GM23338 (cell line): ENCODE data around the gene MOB3B. TPM values are rescaled to one million over a fixed set of nuclear protein-coding genes. Genes with fewer than 3 reads are reported as not detected.

ENCODE experiments used
- ATAC-seq: fragments of 200-7000 bp; cut with Tn5 transposase; 3 replicates; pipeline ENCODE4 v1.9.1; 2020
- DNase-seq: peaks from one replicate; pipeline ENCODE4 v3.0.0-alpha.2; 2015; ENCODE audit warnings: low spot score
- H2AFZ ChIP-seq: fragments of 200-600 bp; sonication (generic); 2 replicates; pipeline ENCODE4 v1.8.0; 2016; ENCODE audit warnings: antibody characterized with exemption, mild to moderate bottlenecking, moderate library complexity
- H3F3A ChIP-seq: fragments of 200-600 bp; sonication (generic); replicated peaks from 2 replicates; pipeline ENCODE4 v1.8.0; 2017; ENCODE audit warnings: antibody characterized with exemption, mixed run types, low read depth
- H3K27ac ChIP-seq: fragments of 200-600 bp; sonication (generic); 2 replicates; pipeline ENCODE4 v1.6.1; 2016; ENCODE audit warnings: low read depth
- H3K27me3 ChIP-seq: fragments of 200-600 bp; sonication (generic); 2 replicates; pipeline ENCODE4 v1.8.0; 2016; ENCODE audit warnings: mild to moderate bottlenecking, mixed run types, moderate library complexity; ENCODE audit not compliant: insufficient read depth
- H3K36me3 ChIP-seq: fragments of 200-600 bp; sonication (generic); 2 replicates; pipeline ENCODE4 v1.8.0; 2016; ENCODE audit warnings: mild to moderate bottlenecking; ENCODE audit not compliant: insufficient read depth
- H3K4me1 ChIP-seq: fragments of 200-600 bp; sonication (generic); 2 replicates; pipeline ENCODE4 v1.8.0; 2016; ENCODE audit warnings: mild to moderate bottlenecking, moderate library complexity; ENCODE audit not compliant: insufficient read depth
- H3K4me2 ChIP-seq: fragments of 200-600 bp; sonication (generic); 2 replicates; pipeline ENCODE4 v1.7.1; 2017; ENCODE audit warnings: mixed run types
- H3K4me3 ChIP-seq: fragments of 200-600 bp; sonication (generic); 2 replicates; pipeline ENCODE4 v1.6.1; 2016; ENCODE audit warnings: mixed run types
- H3K79me2 ChIP-seq: fragments of 200-600 bp; sonication (generic); replicated peaks from 2 replicates; pipeline ENCODE4 v1.8.0; 2017; ENCODE audit warnings: mild to moderate bottlenecking; ENCODE audit not compliant: insufficient read depth
- H3K9me2 ChIP-seq: fragments of 200-600 bp; sonication (generic); 2 replicates; pipeline ENCODE4 v1.8.0; 2017; ENCODE audit not compliant: insufficient read depth
- H4K20me1 ChIP-seq: fragments of 200-600 bp; sonication (generic); replicated peaks from 2 replicates; pipeline ENCODE4 v1.8.0; 2017; ENCODE audit warnings: mild to moderate bottlenecking; ENCODE audit not compliant: insufficient read depth
- H3K27ac Mint-ChIP-seq: 2 replicates; pipeline ENCODE4 v1.8.0; 2020; ENCODE audit warnings: inconsistent platforms, mild to moderate bottlenecking, moderate library complexity, mixed read lengths
- H3K27me3 Mint-ChIP-seq: 3 replicates; pipeline ENCODE4 v1.8.0; 2022; ENCODE audit warnings: low read depth, mild to moderate bottlenecking, moderate library complexity, mixed read lengths, inconsistent platforms; ENCODE audit not compliant: insufficient read depth, poor library complexity
- H3K36me3 Mint-ChIP-seq: 3 replicates; pipeline ENCODE4 v1.8.0; 2021; ENCODE audit warnings: low read depth, mild to moderate bottlenecking, inconsistent platforms, moderate library complexity, mixed read lengths
- H3K4me1 Mint-ChIP-seq: 3 replicates; pipeline ENCODE4 v1.8.0; 2020; ENCODE audit warnings: mild to moderate bottlenecking, inconsistent platforms, mixed read lengths
- H3K4me3 Mint-ChIP-seq: 3 replicates; pipeline ENCODE4 v1.8.0; 2021; ENCODE audit warnings: moderate library complexity, mild to moderate bottlenecking, inconsistent platforms, mixed read lengths
- H3K9me3 Mint-ChIP-seq: 3 replicates; pipeline ENCODE4 v1.8.0; 2020; ENCODE audit warnings: moderate library complexity, mild to moderate bottlenecking, inconsistent platforms, mixed read lengths
- CREB1 ChIP-seq: fragments of 250-450 bp; sonication (Bioruptor Pico); IDR thresholded peaks from 2 replicates; pipeline ENCODE4 v1.5.0; 2020; ENCODE audit warnings: low read depth, mild to moderate bottlenecking, moderate library complexity
- EZH2 ChIP-seq: fragments of 200-600 bp; sonication (generic); IDR thresholded peaks from one replicate; pipeline ENCODE4 v1.8.0; 2017; ENCODE audit warnings: antibody characterized with exemption, mild to moderate bottlenecking, low read depth; ENCODE audit not compliant: unreplicated experiment
- EZH2phosphoT487 ChIP-seq: fragments of 200-600 bp; sonication (generic); IDR thresholded peaks from one replicate; pipeline ENCODE4 v1.8.1; 2018; ENCODE audit warnings: antibody characterized with exemption; ENCODE audit not compliant: unreplicated experiment
- POLR2AphosphoS5 ChIP-seq: IDR thresholded peaks from 2 replicates; pipeline ENCODE4 v1.6.1; 2016; ENCODE audit warnings: antibody characterized with exemption, low read depth
- ZNF114 ChIP-seq: fragments of 250-450 bp; sonication (Bioruptor Pico); IDR thresholded peaks from 2 replicates; pipeline ENCODE4 v1.5.0; 2020; ENCODE audit warnings: mild to moderate bottlenecking, moderate library complexity
- polyA plus RNA-seq: library from polyadenylated mRNA; unstranded; fragments of >200 nt; fragmentation: Nextera tagmentation; extraction: Ambion mirVana; gene quantifications from 2 replicates; pipeline ENCODE4 v1.2.1, GENCODE V29; 2016
- total RNA-seq: library from RNA; depleted of rRNA; stranded (reverse); fragments of >200 nt; shearing (Covaris generic); gene quantifications from 2 replicates; pipeline ENCODE4 v1.2.3, GENCODE V29; 2014
- TF ChIP-seq, protein P1 (sequence below): IDR thresholded peaks from 2 replicates; pipeline ENCODE4 v1.6.1; 2016; ENCODE audit warnings: antibody characterized with exemption
- TF ChIP-seq, protein P2 (sequence below): fragments of 250-450 bp; sonication (Bioruptor Pico); IDR thresholded peaks from 2 replicates; pipeline ENCODE4 v1.5.0; 2020; ENCODE audit warnings: mild to moderate bottlenecking, moderate library complexity

Gene MOB3B
- total and polyA plus RNA-seq, 2 experiments from 2014 or later = 7.6 to 12.1 TPM

DNA sequence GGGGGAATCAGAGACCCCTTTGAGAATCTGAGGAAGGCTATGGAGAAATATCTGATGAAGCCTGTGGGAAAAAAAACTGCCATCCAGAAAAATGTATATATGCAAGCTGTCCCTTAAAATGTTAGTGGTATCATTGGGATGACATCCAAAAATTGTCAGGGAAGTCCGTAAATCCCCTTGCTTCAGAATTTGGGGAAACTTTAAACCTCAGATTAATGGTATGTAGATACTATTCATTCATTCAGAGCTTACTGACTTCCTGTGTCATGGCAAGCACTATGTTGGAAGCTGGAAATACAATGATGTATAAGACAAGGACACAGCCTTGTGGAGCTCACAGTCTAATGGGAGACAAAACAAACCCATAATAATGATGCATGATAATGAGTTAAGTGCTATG, 10.9 kb upstream of the MOB3B start:
- Histone ChIP-seq H3K9me2 (no peaks in the 10 kb centered on the region), H3K79me2 (no peaks in the 10 kb centered on the region), H3K27ac (no peak overlapping the region), H3K36me3 (no peaks in the 10 kb centered on the region; the same call in 1 of the 2 replicates), H3K27me3 (no peaks in the 10 kb centered on the region), H4K20me1 (no peaks in the 10 kb centered on the region; the same call in 1 of the 2 replicates), H2AFZ (no peak overlapping the region), H3K4me2 (no peak overlapping the region), H3F3A (no peaks in the 10 kb centered on the region), H3K4me3 (no peak overlapping the region), H3K4me1 (peaks cover 10% of the 10 kb centered on the region; the same call in 1 of the 2 replicates)
- DNase-seq (no peak), ATAC-seq (no peak)
- no peaks in the 10 kb centered on the region for H3K9me3 Mint-ChIP-seq
- no peak overlapping the region for H3K4me3 Mint-ChIP-seq
- no peak overlapping the region for H3K27ac Mint-ChIP-seq
- peaks cover 24% of the 10 kb centered on the region for H3K4me1 Mint-ChIP-seq
- TF ChIP-seq ZNF114 (no peak), EZH2 (no peak), CREB1 (CRISPR knock-in tag) (no peak), EZH2phosphoT487 (no peak), POLR2AphosphoS5 (no peak)
- TF ChIP-seq, protein P1, sequence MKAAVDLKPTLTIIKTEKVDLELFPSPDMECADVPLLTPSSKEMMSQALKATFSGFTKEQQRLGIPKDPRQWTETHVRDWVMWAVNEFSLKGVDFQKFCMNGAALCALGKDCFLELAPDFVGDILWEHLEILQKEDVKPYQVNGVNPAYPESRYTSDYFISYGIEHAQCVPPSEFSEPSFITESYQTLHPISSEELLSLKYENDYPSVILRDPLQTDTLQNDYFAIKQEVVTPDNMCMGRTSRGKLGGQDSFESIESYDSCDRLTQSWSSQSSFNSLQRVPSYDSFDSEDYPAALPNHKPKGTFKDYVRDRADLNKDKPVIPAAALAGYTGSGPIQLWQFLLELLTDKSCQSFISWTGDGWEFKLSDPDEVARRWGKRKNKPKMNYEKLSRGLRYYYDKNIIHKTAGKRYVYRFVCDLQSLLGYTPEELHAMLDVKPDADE = no peak
- peaks cover 27% of the 10 kb centered on the region for H3K36me3 Mint-ChIP-seq
- peaks cover 3% of the 10 kb centered on the region for H3K27me3 Mint-ChIP-seq

DNA sequence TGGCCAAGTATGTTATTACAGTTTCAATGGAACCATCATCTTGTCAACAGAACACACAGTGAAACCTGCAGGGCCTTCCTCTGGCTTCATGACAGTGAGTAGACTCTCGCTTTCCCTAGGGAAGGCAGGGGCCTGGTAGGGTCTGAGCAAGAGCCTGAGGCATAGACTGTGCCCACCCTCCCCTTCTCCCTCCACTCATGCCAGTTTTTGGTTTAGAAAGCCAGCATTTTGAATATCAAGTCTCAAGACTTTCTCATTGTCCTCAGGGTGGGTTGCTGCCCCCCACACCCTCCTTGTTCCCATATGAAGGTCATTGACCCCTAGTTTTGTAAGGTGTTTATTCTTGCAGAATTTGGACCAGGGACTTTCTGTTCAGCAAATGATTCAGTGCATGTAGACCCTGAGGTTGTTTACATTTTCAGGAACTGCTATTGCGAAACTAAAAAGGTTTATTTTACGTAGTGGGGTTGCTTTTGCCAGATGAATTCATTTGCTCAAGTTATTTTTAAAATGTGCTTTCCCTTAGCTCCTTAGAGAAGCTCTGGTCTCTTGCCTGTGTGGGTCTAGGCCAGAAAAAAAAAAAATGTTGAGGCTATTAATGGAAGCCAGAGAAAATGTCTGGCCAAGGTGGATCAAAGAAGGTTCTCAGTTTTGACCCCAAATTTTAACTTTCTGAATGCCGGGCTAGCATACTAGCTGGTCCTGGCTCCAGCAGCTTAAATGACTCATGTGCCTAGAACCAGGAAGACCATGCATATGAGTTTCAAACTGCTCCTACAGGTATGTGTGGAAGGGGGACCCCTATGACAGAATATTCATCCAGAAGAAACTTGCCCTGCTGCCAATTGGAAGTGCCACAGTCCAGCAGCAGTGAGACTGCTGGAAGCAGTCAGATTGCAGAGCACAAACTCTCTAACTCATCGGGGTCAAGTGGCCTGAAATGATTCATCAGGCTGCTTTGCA, 10.1 kb upstream of the MOB3B start:
- H3K4me2 ChIP-seq = no peak overlapping the region
- peaks cover 22% of the 10 kb centered on the region for H3K4me1 Mint-ChIP-seq
- no peak overlapping the region for H3K27ac ChIP-seq
- H3K4me3 Mint-ChIP-seq = no peak overlapping the region
- H3K36me3 ChIP-seq = no peaks in the 10 kb centered on the region; the same call in 1 of the 2 replicates
- H3K79me2 ChIP-seq = no peaks in the 10 kb centered on the region
- H3K36me3 Mint-ChIP-seq = peaks cover 21% of the 10 kb centered on the region
- H2AFZ ChIP-seq = no peak overlapping the region
- no peak overlapping the region for H3K4me3 ChIP-seq
- H3K27me3 ChIP-seq = no peaks in the 10 kb centered on the region
- DNase-seq (no peak), ATAC-seq (no peak)
- no peaks in the 10 kb centered on the region for H3K9me2 ChIP-seq
- no peaks in the 10 kb centered on the region for H3F3A ChIP-seq
- no peaks in the 10 kb centered on the region; the same call in 1 of the 2 replicates for H4K20me1 ChIP-seq
- peaks cover 3% of the 10 kb centered on the region for H3K27me3 Mint-ChIP-seq
- H3K27ac Mint-ChIP-seq = no peak overlapping the region
- no peaks in the 10 kb centered on the region for H3K9me3 Mint-ChIP-seq
- peaks cover 10% of the 10 kb centered on the region; the same call in 1 of the 2 replicates for H3K4me1 ChIP-seq
- TF ChIP-seq, protein P2, sequence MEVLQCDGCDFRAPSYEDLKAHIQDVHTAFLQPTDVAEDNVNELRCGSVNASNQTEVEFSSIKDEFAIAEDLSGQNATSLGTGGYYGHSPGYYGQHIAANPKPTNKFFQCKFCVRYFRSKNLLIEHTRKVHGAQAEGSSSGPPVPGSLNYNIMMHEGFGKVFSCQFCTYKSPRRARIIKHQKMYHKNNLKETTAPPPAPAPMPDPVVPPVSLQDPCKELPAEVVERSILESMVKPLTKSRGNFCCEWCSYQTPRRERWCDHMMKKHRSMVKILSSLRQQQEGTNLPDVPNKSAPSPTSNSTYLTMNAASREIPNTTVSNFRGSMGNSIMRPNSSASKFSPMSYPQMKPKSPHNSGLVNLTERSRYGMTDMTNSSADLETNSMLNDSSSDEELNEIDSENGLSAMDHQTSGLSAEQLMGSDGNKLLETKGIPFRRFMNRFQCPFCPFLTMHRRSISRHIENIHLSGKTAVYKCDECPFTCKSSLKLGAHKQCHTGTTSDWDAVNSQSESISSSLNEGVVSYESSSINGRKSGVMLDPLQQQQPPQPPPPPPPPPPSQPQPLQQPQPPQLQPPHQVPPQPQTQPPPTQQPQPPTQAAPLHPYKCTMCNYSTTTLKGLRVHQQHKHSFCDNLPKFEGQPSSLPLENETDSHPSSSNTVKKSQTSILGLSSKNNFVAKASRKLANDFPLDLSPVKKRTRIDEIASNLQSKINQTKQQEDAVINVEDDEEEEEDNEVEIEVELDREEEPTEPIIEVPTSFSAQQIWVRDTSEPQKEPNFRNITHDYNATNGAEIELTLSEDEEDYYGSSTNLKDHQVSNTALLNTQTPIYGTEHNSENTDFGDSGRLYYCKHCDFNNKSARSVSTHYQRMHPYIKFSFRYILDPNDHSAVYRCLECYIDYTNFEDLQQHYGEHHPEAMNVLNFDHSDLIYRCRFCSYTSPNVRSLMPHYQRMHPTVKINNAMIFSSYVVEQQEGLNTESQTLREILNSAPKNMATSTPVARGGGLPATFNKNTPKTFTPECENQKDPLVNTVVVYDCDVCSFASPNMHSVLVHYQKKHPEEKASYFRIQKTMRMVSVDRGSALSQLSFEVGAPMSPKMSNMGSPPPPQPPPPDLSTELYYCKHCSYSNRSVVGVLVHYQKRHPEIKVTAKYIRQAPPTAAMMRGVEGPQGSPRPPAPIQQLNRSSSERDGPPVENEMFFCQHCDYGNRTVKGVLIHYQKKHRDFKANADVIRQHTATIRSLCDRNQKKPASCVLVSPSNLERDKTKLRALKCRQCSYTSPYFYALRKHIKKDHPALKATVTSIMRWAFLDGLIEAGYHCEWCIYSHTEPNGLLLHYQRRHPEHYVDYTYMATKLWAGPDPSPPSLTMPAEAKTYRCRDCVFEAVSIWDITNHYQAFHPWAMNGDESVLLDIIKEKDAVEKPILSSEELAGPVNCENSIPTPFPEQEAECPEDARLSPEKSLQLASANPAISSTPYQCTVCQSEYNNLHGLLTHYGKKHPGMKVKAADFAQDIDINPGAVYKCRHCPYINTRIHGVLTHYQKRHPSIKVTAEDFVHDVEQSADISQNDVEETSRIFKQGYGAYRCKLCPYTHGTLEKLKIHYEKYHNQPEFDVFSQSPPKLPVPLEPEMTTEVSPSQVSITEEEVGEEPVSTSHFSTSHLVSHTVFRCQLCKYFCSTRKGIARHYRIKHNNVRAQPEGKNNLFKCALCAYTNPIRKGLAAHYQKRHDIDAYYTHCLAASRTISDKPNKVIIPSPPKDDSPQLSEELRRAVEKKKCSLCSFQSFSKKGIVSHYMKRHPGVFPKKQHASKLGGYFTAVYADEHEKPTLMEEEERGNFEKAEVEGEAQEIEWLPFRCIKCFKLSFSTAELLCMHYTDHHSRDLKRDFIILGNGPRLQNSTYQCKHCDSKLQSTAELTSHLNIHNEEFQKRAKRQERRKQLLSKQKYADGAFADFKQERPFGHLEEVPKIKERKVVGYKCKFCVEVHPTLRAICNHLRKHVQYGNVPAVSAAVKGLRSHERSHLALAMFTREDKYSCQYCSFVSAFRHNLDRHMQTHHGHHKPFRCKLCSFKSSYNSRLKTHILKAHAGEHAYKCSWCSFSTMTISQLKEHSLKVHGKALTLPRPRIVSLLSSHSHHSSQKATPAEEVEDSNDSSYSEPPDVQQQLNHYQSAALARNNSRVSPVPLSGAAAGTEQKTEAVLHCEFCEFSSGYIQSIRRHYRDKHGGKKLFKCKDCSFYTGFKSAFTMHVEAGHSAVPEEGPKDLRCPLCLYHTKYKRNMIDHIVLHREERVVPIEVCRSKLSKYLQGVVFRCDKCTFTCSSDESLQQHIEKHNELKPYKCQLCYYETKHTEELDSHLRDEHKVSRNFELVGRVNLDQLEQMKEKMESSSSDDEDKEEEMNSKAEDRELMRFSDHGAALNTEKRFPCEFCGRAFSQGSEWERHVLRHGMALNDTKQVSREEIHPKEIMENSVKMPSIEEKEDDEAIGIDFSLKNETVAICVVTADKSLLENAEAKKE (CRISPR knock-in tag) = no peak
- TF ChIP-seq POLR2AphosphoS5 (no peak), EZH2phosphoT487 (no peak), ZNF114 (no peak)
- TF ChIP-seq, protein P1 = no peak
